WTC11 (cell line): Measurements from ENCODE around the gene FBXO28. TPM values are rescaled to one million over a fixed set of nuclear protein-coding genes. Genes with fewer than 3 reads are reported as not detected.

Experiments used
- ATAC-seq: fragments of 200-7000 bp; cut with Tn5 transposase; 2 replicates; pipeline ENCODE4 v1.10.0; 2021; ENCODE audit warnings: mild to moderate bottlenecking, moderate library complexity
- CTCF ChIA-PET: fragments of 300-600 bp; sonication (Branson Sonifier 250); formaldehyde crosslinking; loops from one replicate; lab custom pipeline; 2021; ENCODE audit warnings: antibody characterized with exemption; lab: Charles Lee
- POLR2A ChIA-PET: fragments of 350-600 bp; sonication (Branson Sonifier 250); formaldehyde crosslinking; loops from one replicate; lab custom pipeline; 2021; ENCODE audit warnings: antibody characterized with exemption; lab: Charles Lee
- DNase-seq: peaks from one replicate; pipeline ENCODE4 v3.0.0; 2021; ENCODE audit warnings: low spot score
- H3K27ac Mint-ChIP-seq: 2 replicates; pipeline ENCODE4 v1.8.0; 2021; ENCODE audit warnings: mixed read lengths
- H3K27me3 Mint-ChIP-seq: 2 replicates; pipeline ENCODE4 v1.8.0; 2021; ENCODE audit warnings: low read depth, mild to moderate bottlenecking, moderate library complexity, mixed read lengths
- H3K36me3 Mint-ChIP-seq: 2 replicates; pipeline ENCODE4 v1.8.0; 2021; ENCODE audit warnings: mixed read lengths
- H3K4me1 Mint-ChIP-seq: 2 replicates; pipeline ENCODE4 v1.8.0; 2022; ENCODE audit warnings: mixed read lengths
- H3K4me3 Mint-ChIP-seq: 2 replicates; pipeline ENCODE4 v1.8.0; 2021; ENCODE audit warnings: mild to moderate bottlenecking, moderate library complexity, mixed read lengths
- H3K9me3 Mint-ChIP-seq: 2 replicates; pipeline ENCODE4 v1.8.0; 2021; ENCODE audit warnings: mixed read lengths
- AR ChIP-seq: fragments of 250-450 bp; sonication (Bioruptor Pico); IDR thresholded peaks from 2 replicates; pipeline ENCODE4 v1.9.0; 2021; ENCODE audit warnings: mild to moderate bottlenecking
- ATF1 ChIP-seq: sonication (generic); formaldehyde crosslinking; IDR thresholded peaks from 2 replicates; pipeline ENCODE4 v1.8.1; 2023; ENCODE audit warnings: mild to moderate bottlenecking, moderate library complexity, missing genetic modification reagents
- CTCF ChIP-seq: fragments of 200-600 bp; IDR thresholded peaks from 2 replicates; pipeline ENCODE4 v1.8.0; 2022; ENCODE audit warnings: antibody characterized with exemption
- ELF4 ChIP-seq: sonication (generic); formaldehyde crosslinking; IDR thresholded peaks from 2 replicates; pipeline ENCODE4 v1.8.1; 2022; ENCODE audit warnings: low read depth, mild to moderate bottlenecking, moderate library complexity, missing genetic modification reagents
- ESRRA ChIP-seq: sonication (generic); formaldehyde crosslinking; IDR thresholded peaks from 2 replicates; pipeline ENCODE4 v1.8.1; 2022; ENCODE audit warnings: mild to moderate bottlenecking, missing genetic modification reagents, borderline replicate concordance
- FOXJ3 ChIP-seq: sonication (generic); formaldehyde crosslinking; IDR thresholded peaks from 2 replicates; pipeline ENCODE4 v1.9.0; 2021; ENCODE audit warnings: missing genetic modification reagents, mild to moderate bottlenecking, borderline replicate concordance
- GABPB1 ChIP-seq: sonication (generic); formaldehyde crosslinking; IDR thresholded peaks from 2 replicates; pipeline ENCODE4 v1.8.1; 2023; ENCODE audit warnings: mild to moderate bottlenecking, missing genetic modification reagents
- GRHL2 ChIP-seq: fragments of 250-450 bp; sonication (Bioruptor Pico); IDR thresholded peaks from 2 replicates; pipeline ENCODE4 v1.8.0; 2022; ENCODE audit warnings: mild to moderate bottlenecking, moderate library complexity; ENCODE audit not compliant: insufficient replicate concordance, severe bottlenecking
- GTF2I ChIP-seq: fragments of 250-450 bp; sonication (Bioruptor Pico); conservative IDR thresholded peaks from 2 replicates; pipeline ENCODE4 v1.4.0; 2021; ENCODE audit warnings: mild to moderate bottlenecking
- JAZF1 ChIP-seq: fragments of 250-450 bp; sonication (Bioruptor Pico); IDR thresholded peaks from 2 replicates; pipeline ENCODE4 v1.9.0; 2021; ENCODE audit warnings: moderate library complexity, mild to moderate bottlenecking, inconsistent platforms
- MLX ChIP-seq: sonication (generic); formaldehyde crosslinking; IDR thresholded peaks from 2 replicates; pipeline ENCODE4 v1.8.1; 2023; ENCODE audit warnings: mild to moderate bottlenecking, missing genetic modification reagents, moderate library complexity
- MXD4 ChIP-seq: fragments of 250-450 bp; sonication (Bioruptor Pico); IDR thresholded peaks from 2 replicates; pipeline ENCODE4 v1.8.0; 2021; ENCODE audit warnings: mild to moderate bottlenecking, moderate library complexity, borderline replicate concordance
- NFYB ChIP-seq: sonication (generic); formaldehyde crosslinking; conservative IDR thresholded peaks from 2 replicates; pipeline ENCODE4 v1.8.0; 2022; ENCODE audit warnings: low read depth, missing genetic modification reagents
- NR1H2 ChIP-seq: sonication (generic); formaldehyde crosslinking; IDR thresholded peaks from 2 replicates; pipeline ENCODE4 v1.9.0; 2021; ENCODE audit warnings: mild to moderate bottlenecking, moderate library complexity, missing genetic modification reagents
- NR2C2 ChIP-seq: sonication (generic); formaldehyde crosslinking; IDR thresholded peaks from 2 replicates; pipeline ENCODE4 v1.8.0; 2022; ENCODE audit warnings: mild to moderate bottlenecking, missing genetic modification reagents
- NR3C1 ChIP-seq: sonication (generic); formaldehyde crosslinking; conservative IDR thresholded peaks from 2 replicates; pipeline ENCODE4 v1.8.1; 2023; ENCODE audit warnings: low read depth, mild to moderate bottlenecking, missing genetic modification reagents
- RELA ChIP-seq: sonication (generic); formaldehyde crosslinking; IDR thresholded peaks from 2 replicates; pipeline ENCODE4 v1.8.1; 2022; ENCODE audit warnings: missing genetic modification reagents, mild to moderate bottlenecking, borderline replicate concordance
- RORB ChIP-seq: fragments of 250-450 bp; sonication (Bioruptor Pico); IDR thresholded peaks from 2 replicates; pipeline ENCODE4 v1.9.0; 2021; ENCODE audit warnings: mild to moderate bottlenecking
- SMAD3 ChIP-seq: sonication (generic); formaldehyde crosslinking; IDR thresholded peaks from 2 replicates; pipeline ENCODE4 v1.8.0; 2022; ENCODE audit warnings: missing genetic modification reagents, mild to moderate bottlenecking, borderline replicate concordance
- SOX15 ChIP-seq: fragments of 250-450 bp; sonication (Bioruptor Pico); IDR thresholded peaks from 2 replicates; pipeline ENCODE4 v1.9.0; 2021; ENCODE audit warnings: mild to moderate bottlenecking
- ZMAT4 ChIP-seq: fragments of 250-450 bp; sonication (Bioruptor Pico); IDR thresholded peaks from 2 replicates; pipeline ENCODE4 v1.9.0; 2021; ENCODE audit warnings: mild to moderate bottlenecking
- ZNF219 ChIP-seq: sonication (generic); formaldehyde crosslinking; IDR thresholded peaks from 2 replicates; pipeline ENCODE4 v1.8.0; 2023; ENCODE audit warnings: missing genetic modification reagents, mild to moderate bottlenecking, borderline replicate concordance
- ZNF232 ChIP-seq: sonication (generic); formaldehyde crosslinking; IDR thresholded peaks from 2 replicates; pipeline ENCODE4 v1.8.0; 2022; ENCODE audit warnings: mild to moderate bottlenecking, missing genetic modification reagents
- ZNF396 ChIP-seq: fragments of 250-450 bp; sonication (Bioruptor Pico); IDR thresholded peaks from 2 replicates; pipeline ENCODE4 v1.8.0; 2021; ENCODE audit warnings: mild to moderate bottlenecking, moderate library complexity, borderline replicate concordance
- total RNA-seq: library from RNA; stranded (reverse); gene quantifications from 3 replicates; pipeline ENCODE4 v1.2.3, GENCODE V29; 2021
- TF ChIP-seq, protein P1 (sequence below): sonication (generic); formaldehyde crosslinking; conservative IDR thresholded peaks from 2 replicates; pipeline ENCODE4 v1.8.1; 2022; ENCODE audit warnings: mild to moderate bottlenecking, missing genetic modification reagents

The FBXO28 gene
- total RNA-seq, 1 experiment from 2014 or later = 36.8 TPM

DNA sequence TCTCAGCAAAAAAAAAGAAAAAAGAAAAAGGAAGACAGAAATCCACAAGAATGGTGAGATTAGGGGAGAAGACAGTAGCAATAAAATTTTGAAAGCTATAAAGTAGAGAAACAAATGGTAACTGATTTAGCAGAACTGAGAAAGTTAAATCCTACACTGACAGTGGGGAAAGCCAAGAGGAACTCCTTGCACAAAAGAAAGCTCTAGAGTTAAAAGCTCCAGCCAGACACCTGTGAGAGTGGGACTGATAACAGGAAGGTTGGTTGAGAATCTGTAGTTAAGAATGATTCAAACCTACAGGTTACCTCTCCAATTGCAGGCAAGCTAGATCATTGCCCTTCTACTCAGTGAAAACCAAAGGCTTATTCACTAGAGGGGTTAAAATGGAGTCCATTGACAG, 23.6 kb downstream of the FBXO28 start:
- Mint-ChIP-seq H3K9me3 (no peaks in the 10 kb centered on the region), H3K4me1 (no peaks in the 10 kb centered on the region), H3K27ac (no peak overlapping the region), H3K36me3 (peaks cover 48% of the 10 kb centered on the region), H3K27me3 (no peaks in the 10 kb centered on the region), H3K4me3 (no peak overlapping the region)
- ChIA-PET POLR2A (no interaction called here), CTCF (interaction anchor here (0.7 to 1.3 kb wide), 2 partner anchors 15 to 21 kb away, joined by 3 to 4 read pairs; no protein-coding TSS in a partner anchor)
- DNase-seq (no peak), ATAC-seq (no peak)
- no peak for TF ChIP-seq ZMAT4
- TF ChIP-seq GABPB1 (CRISPR knock-in tag) = no peak
- no peak for TF ChIP-seq GTF2I (CRISPR knock-in tag)
- TF ChIP-seq SMAD3 (CRISPR knock-in tag) = no peak
- TF ChIP-seq ZNF219 (CRISPR knock-in tag) = no peak
- TF ChIP-seq JAZF1 (CRISPR knock-in tag) = no peak
- no peak for TF ChIP-seq RELA
- no peak for TF ChIP-seq NR2C2
- TF ChIP-seq ZNF396 (CRISPR knock-in tag) = no peak
- no peak for TF ChIP-seq GRHL2 (CRISPR knock-in tag)
- no peak for TF ChIP-seq ELF4 (CRISPR knock-in tag)

- no peak overlapping the region for H3K4me3 Mint-ChIP-seq
- no peak for ATAC-seq
- TF ChIP-seq MLX (CRISPR knock-in tag) (no peak), SOX15 (CRISPR knock-in tag) (no peak), RORB (no peak), ELF4 (CRISPR knock-in tag) (no peak)
- CTCF ChIA-PET = interaction anchor here (0.7 to 1.3 kb wide), 2 partner anchors 15 to 22 kb away, joined by 3 to 4 read pairs; no protein-coding TSS in a partner anchor
- POLR2A ChIA-PET = no interaction called here
- no peaks in the 10 kb centered on the region for H3K4me1 Mint-ChIP-seq
- H3K27me3 Mint-ChIP-seq = no peaks in the 10 kb centered on the region
- H3K27ac Mint-ChIP-seq = no peak overlapping the region
- no peaks in the 10 kb centered on the region for H3K9me3 Mint-ChIP-seq
- H3K36me3 Mint-ChIP-seq = peaks cover 42% of the 10 kb centered on the region
- no peak for DNase-seq
These were observed 24.3 kb downstream of the FBXO28 start for GRCh38 chr1:224138198-224138597.

- Mint-ChIP-seq H3K27ac (no peak overlapping the region), H3K9me3 (no peaks in the 10 kb centered on the region), H3K36me3 (peaks cover 45% of the 10 kb centered on the region), H3K4me3 (no peak overlapping the region), H3K27me3 (no peaks in the 10 kb centered on the region), H3K4me1 (no peaks in the 10 kb centered on the region)
- DNase-seq (no peak), ATAC-seq (no peak)
- CTCF ChIA-PET = no interaction called here
- POLR2A ChIA-PET = no interaction called here
- no peak for TF ChIP-seq ZNF232 (CRISPR knock-in tag)
- TF ChIP-seq, protein P1, sequence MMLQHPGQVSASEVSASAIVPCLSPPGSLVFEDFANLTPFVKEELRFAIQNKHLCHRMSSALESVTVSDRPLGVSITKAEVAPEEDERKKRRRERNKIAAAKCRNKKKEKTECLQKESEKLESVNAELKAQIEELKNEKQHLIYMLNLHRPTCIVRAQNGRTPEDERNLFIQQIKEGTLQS (CRISPR knock-in tag) = no peak
- TF ChIP-seq ESRRA (CRISPR knock-in tag) = no peak
- no peak for TF ChIP-seq CTCF
- no peak for TF ChIP-seq NR3C1
- TF ChIP-seq NR1H2 = no peak
- no peak for TF ChIP-seq FOXJ3
- TF ChIP-seq NFYB (CRISPR knock-in tag) = no peak
- TF ChIP-seq AR (CRISPR knock-in tag) = no peak
- TF ChIP-seq ATF1 (CRISPR knock-in tag) = no peak
- TF ChIP-seq MXD4 (CRISPR knock-in tag) = no peak
These were observed 27.8 kb downstream of the FBXO28 start for GRCh38 chr1:224141693-224142092.
